Kidney epithelial cell (primary cell): ENCODE results near the gene CSTF1. TPM values are rescaled to one million over a fixed set of nuclear protein-coding genes. Genes with fewer than 3 reads are reported as not detected.

Experiments
- DNase-seq: peaks from one replicate; pipeline ENCODE4 v3.0.0-alpha.2; 2010; ENCODE audit warnings: low read depth
- H3K27me3 ChIP-seq: 2 replicates; pipeline ENCODE4 v1.6.0; 2011; ENCODE audit warnings: low read length; ENCODE audit not compliant: control insufficient read depth, insufficient read depth
- H3K36me3 ChIP-seq: 2 replicates; pipeline ENCODE4 v1.5.1; 2011; ENCODE audit warnings: low read length; ENCODE audit not compliant: control insufficient read depth, insufficient read depth
- H3K4me3 ChIP-seq: 2 replicates; pipeline ENCODE4 v1.5.1; 2011; ENCODE audit warnings: low read depth, mild to moderate bottlenecking, control low read depth, low read length
- total RNA-seq: library from RNA; depleted of rRNA; stranded (reverse); fragments of >200 nt; gene quantifications from 2 replicates; pipeline ENCODE4 v1.2.3, GENCODE V29; 2015
- TF ChIP-seq, protein P1 (sequence below): IDR thresholded peaks from 2 replicates; pipeline ENCODE4 v1.5.1; 2011; ENCODE audit warnings: mild to moderate bottlenecking, moderate library complexity, low read length, control low read depth, inconsistent platforms; ENCODE audit not compliant: insufficient read depth, poor library complexity, severe bottlenecking

CSTF1 gene
- total RNA-seq, 1 donor from 2014 or later = 27.7 TPM

DNA sequence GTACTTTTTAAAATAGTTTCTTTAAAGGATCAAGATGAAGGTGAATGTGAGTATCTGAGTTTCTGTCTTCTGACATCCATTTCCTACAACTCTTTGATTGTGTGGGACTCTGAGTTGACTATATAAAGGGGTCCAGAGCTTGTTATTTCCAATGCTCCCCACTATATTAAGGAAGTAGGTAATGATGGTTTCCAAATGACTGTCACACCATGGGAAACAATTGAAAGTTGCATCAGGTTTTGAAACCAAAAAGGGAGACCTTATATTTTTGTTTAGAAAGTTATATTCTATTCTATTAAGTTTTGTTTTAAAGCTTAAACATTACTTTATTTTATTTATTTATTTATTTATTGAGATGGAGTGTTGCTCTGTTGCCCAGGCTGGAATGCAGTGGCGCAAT lies 30.8 kb downstream of the CSTF1 start:
- no peaks in the 10 kb centered on the region for H3K27me3 ChIP-seq
- DNase-seq = no peak
- TF ChIP-seq, protein P1, sequence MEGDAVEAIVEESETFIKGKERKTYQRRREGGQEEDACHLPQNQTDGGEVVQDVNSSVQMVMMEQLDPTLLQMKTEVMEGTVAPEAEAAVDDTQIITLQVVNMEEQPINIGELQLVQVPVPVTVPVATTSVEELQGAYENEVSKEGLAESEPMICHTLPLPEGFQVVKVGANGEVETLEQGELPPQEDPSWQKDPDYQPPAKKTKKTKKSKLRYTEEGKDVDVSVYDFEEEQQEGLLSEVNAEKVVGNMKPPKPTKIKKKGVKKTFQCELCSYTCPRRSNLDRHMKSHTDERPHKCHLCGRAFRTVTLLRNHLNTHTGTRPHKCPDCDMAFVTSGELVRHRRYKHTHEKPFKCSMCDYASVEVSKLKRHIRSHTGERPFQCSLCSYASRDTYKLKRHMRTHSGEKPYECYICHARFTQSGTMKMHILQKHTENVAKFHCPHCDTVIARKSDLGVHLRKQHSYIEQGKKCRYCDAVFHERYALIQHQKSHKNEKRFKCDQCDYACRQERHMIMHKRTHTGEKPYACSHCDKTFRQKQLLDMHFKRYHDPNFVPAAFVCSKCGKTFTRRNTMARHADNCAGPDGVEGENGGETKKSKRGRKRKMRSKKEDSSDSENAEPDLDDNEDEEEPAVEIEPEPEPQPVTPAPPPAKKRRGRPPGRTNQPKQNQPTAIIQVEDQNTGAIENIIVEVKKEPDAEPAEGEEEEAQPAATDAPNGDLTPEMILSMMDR = no peak
- no peak overlapping the region for H3K4me3 ChIP-seq
- H3K36me3 ChIP-seq = no peaks in the 10 kb centered on the region

DNA sequence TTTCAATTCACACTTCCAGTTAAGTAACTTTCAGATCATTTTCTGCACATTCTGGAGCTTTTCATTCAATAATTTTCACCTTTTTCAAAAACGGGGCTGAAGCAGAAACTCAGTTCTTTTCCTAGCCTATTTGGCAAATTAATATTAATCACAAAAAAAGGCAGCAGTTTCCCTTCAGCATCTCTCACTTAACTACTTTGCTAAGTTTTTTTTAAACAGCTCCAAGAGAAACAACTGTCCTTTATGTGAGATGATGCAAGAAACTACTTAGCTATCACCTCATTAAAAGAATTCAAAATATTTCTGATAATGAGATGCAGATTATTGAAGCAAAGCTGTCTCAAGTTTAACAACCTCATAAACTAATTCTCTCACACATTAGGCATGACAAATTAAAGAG lies 31.4 kb downstream of the CSTF1 start:
- DNase-seq = no peak
- H3K4me3 ChIP-seq = no peak overlapping the region
- no peaks in the 10 kb centered on the region for H3K27me3 ChIP-seq
- TF ChIP-seq, protein P1 = no peak
- H3K36me3 ChIP-seq = no peaks in the 10 kb centered on the region

DNA sequence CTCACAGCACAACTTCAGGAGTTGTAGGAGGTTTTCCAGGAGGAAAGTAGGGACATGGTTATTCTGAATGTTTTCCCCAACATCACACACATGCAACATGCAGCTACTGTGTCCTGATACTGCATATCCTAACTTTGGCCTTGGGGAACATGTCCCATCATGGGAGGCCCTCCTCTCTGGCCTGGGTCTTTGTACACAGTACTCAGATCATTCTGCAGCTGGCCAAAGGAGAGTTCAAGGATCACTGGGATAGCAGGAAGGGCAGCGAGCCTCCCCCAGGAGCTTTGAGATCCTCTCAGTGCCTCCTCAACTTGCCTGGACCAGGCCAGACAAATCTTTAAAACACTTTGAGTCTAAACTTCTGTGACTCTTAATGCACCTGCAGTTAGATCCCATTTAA lies 32.5 kb downstream of the CSTF1 start:
- Histone ChIP-seq H3K4me3 (no peak overlapping the region), H3K27me3 (no peaks in the 10 kb centered on the region), H3K36me3 (no peaks in the 10 kb centered on the region)
- TF ChIP-seq, protein P1 = no peak
- DNase-seq = no peak

DNA sequence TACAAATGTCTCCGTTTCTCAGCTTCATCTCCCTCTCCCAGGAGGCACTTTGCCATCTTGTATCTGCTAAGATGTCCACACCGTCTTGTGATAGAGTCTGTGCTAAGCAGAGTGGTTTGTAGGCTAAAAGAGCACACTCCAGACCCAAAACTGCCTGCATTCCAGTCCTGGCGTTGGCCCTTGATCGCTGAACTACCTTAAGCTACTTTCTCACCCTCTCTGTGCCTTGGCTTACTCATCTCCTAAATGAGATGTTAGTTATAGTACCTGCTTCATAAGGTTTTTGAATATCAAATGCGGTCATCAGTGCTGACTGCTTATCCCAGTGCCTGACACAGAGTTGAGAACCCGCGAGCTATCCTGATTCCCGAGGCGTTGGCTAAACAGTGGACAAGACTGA lies 33.6 kb downstream of the CSTF1 start:
- Histone ChIP-seq H3K27me3 (no peaks in the 10 kb centered on the region), H3K4me3 (no peak overlapping the region), H3K36me3 (no peaks in the 10 kb centered on the region)
- DNase-seq = no peak
- TF ChIP-seq, protein P1 = no peak

DNA sequence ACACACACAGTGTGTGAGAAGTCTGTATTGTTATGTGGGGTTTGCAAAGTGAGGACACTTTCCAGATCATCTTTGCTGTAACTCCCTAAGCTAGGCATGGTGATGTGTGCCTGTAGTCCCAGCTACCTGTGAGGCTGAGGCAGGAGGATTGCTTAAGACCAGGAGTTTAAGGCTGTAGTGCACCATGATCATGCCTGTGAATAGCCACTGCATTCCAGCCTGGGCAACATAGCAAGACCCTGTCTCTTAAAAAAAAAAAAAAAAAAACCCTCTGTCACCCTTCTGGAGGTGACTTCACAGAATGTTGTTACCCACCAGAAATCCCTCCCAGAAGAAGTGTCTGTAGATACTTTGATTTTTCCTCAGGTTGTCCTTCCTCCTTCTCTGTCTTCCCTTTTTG lies 34.5 kb downstream of the CSTF1 start:
- H3K4me3 ChIP-seq = no peak overlapping the region
- no peaks in the 10 kb centered on the region for H3K27me3 ChIP-seq
- TF ChIP-seq, protein P1 = no peak
- no peak for DNase-seq
- H3K36me3 ChIP-seq = no peaks in the 10 kb centered on the region

DNA sequence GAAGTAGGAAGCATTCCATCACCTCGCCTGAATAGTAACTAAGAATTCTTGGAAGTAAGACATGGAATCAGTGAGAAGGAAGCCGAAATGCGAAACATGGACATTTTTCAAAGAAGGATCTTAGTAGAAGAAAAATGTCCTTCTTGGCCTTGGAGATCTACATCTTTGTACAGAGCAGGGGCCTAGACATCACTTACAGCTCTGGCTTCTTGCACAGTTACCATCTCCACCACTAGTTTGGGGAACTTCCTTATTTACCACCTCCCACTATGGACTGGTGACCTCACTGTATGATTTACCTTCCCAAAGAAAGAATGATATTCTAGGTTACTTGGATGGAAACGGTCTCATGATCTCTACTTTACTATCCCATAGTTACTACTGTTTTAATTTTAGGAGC lies 35.4 kb downstream of the CSTF1 start:
- no peak overlapping the region for H3K4me3 ChIP-seq
- no peak for DNase-seq
- H3K36me3 ChIP-seq = no peaks in the 10 kb centered on the region
- H3K27me3 ChIP-seq = no peaks in the 10 kb centered on the region
- TF ChIP-seq, protein P1 = no peak
